ENCODE data around the gene ZNF322. TPM values are rescaled to one million over a fixed set of nuclear protein-coding genes. Genes with fewer than 3 reads are reported as not detected.

The ZNF322 gene
- total and polyA plus RNA-seq, 2 of the 8 experiments (the other 6 are each of a cell fraction or from before 2014, with no cell fraction given) = 5.3 to 35.0 TPM

DNA sequence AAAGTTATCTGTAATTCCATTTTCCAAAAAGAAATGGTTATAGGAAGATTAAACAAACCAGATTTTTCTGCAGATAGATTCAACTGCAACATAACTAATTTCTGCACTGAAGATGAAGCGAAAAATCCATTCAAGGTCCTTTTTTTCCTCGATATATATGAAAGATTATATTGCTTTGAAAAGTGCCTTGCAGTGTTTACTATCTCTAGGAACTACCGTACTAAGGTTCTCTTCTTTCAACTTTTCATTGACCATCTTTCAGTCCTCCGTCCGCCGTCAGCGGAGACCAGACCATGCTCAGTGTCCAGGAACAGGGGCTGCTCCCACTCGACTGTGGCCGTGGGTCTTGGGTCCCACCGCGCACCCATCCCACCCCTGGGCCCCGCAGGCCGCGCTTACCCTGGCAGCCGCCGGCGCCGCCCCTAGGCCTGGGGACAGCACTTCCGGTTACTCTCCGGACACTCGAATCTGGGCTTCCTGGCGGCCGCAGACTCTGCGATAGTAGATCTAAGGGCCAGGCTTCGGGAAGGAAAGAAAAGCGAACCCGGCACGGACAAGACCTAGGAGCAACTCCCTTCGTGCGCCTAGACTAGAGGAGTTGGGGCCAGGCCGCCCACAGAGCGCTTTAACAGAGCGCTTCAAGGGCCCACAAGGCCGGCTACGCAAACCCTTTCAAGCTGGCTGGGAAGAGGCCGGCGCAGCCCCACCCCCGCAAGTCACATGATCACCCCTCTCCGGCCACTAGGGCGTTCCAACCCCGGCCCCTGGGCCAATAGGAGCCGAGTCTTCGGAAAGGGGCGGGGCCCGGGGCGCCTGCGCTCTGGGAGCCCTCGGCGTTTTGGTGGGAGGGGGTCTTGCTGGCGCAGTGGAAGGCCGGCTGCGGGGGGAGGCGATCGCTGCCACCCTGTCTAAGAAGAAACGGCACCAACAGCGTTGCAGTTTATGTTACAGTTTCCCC is at the start of gene ZNF322 (continued):
- TF ChIP-seq ATF3 (IDR thresholded peaks at IDR 0.05; ENCODE audit: insufficient read depth, low read depth, low read length) = peak; percentile 24; the same call in 1 of the 2 replicates
- peak; percentile 28 for TF ChIP-seq KDM4A (IDR thresholded peaks at IDR 0.05; ENCODE audit: low read depth, low read length, severe bottlenecking)
- 0 out of 4 replicates have a peak, but pooled peaks of 1 of the 2 experiments have one; percentile 19 for TF ChIP-seq SIN3A (conservative IDR thresholded peaks at IDR 0.05 in 1 of 2, IDR thresholded peaks at IDR 0.05 in 1 of 2; ENCODE audit: low read depth in 1 of 2, low read length in 2 of 2)
- peak; percentile 49; the same call in 1 of the 2 replicates for TF ChIP-seq NRF1 (IDR thresholded peaks at IDR 0.05; ENCODE audit: low read depth, low read length)
- TF ChIP-seq TBP (IDR thresholded peaks at IDR 0.05; ENCODE audit: low read depth, low read length) = no peak
- no peak for TF ChIP-seq SIX5 (IDR thresholded peaks at IDR 0.05; ENCODE audit: low read depth, low read length)
- TF ChIP-seq, protein P1, sequence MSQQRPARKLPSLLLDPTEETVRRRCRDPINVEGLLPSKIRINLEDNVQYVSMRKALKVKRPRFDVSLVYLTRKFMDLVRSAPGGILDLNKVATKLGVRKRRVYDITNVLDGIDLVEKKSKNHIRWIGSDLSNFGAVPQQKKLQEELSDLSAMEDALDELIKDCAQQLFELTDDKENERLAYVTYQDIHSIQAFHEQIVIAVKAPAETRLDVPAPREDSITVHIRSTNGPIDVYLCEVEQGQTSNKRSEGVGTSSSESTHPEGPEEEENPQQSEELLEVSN (IDR thresholded peaks at IDR 0.05) = no peak
- no peak for TF ChIP-seq TAF7 (optimal IDR thresholded peaks at IDR 0.05; ENCODE audit: borderline replicate concordance, low read depth, low read length)
- TF ChIP-seq, protein P2, sequence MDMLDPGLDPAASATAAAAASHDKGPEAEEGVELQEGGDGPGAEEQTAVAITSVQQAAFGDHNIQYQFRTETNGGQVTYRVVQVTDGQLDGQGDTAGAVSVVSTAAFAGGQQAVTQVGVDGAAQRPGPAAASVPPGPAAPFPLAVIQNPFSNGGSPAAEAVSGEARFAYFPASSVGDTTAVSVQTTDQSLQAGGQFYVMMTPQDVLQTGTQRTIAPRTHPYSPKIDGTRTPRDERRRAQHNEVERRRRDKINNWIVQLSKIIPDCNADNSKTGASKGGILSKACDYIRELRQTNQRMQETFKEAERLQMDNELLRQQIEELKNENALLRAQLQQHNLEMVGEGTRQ (IDR thresholded peaks at IDR 0.05; ENCODE audit: low read length) = peak; percentile 80
- no peak for TF ChIP-seq GABPA (IDR thresholded peaks at IDR 0.05; ENCODE audit: borderline replicate concordance, insufficient read depth, low read length)
- TF ChIP-seq PHF8 (conservative IDR thresholded peaks at IDR 0.05; ENCODE audit: low read depth, low read length) = peak; percentile 41; the same call in 1 of the 2 replicates
- TF ChIP-seq POLR2AphosphoS5 (IDR thresholded peaks at IDR 0.05; ENCODE audit: low read depth, low read length) = 0 out of 2 replicates have a peak, but pooled peaks have one; percentile 25
- TF ChIP-seq TEAD4 (IDR thresholded peaks at IDR 0.05; ENCODE audit: low read depth, low read length) = no peak
- TF ChIP-seq EGR1 (IDR thresholded peaks at IDR 0.05; ENCODE audit: borderline replicate concordance, low read depth, low read length) = peak; percentile 76; the same call in 1 of the 2 replicates
- TF ChIP-seq RBBP5 (IDR thresholded peaks at IDR 0.05; ENCODE audit: borderline replicate concordance, low read depth, low read length) = peak; percentile 65; the same call in 1 of the 2 replicates
- peak in 1 of 2 experiments; percentile 60; a peak in 2 of 3 replicates for TF ChIP-seq POLR2A (IDR thresholded peaks at IDR 0.05; ENCODE audit: control extremely low read depth in 1 of 2, low read depth in 2 of 2, low read length in 2 of 2)
- TF ChIP-seq TAF1 (IDR thresholded peaks at IDR 0.05; ENCODE audit: low read depth, low read length) = peak; percentile 68
- TF ChIP-seq SP2 (IDR thresholded peaks at IDR 0.05; ENCODE audit: low read length) = 0 out of 2 replicates have a peak, but pooled peaks have one; percentile 12
- TF ChIP-seq CTBP2 (IDR thresholded peaks at IDR 0.05; ENCODE audit: borderline replicate concordance, insufficient read depth, insufficient read length, low read length) = no peak
- TF ChIP-seq ASH2L (IDR thresholded peaks at IDR 0.05; ENCODE audit: low read length) = peak; percentile 96
- TF ChIP-seq SIRT6 (IDR thresholded peaks at IDR 0.05; ENCODE audit: low read length) = no peak

Measured in H1 (cell line).